K562 (cell line): ENCODE measurements around the gene DGKZ. TPM values are rescaled to one million over a fixed set of nuclear protein-coding genes. Genes with fewer than 3 reads are reported as not detected.

Experiments used
- CREB1 ChIP-seq, 2 experiments: sonication (generic) in 1 of 2; formaldehyde crosslinking in 1 of 2; IDR thresholded peaks; 2 replicates each; pipeline versions ENCODE4 v1.6.1 to v1.8.0; 2012 to 2022; ENCODE audit warnings: inconsistent platforms in 1 of 2, mild to moderate bottlenecking in 1 of 2, missing genetic modification reagents in 1 of 2, moderate library complexity in 1 of 2
- FOXA3 ChIP-seq, 2 experiments: fragments of 450-650 bp in 1 of 2; sonication (generic) in 1 of 2; formaldehyde crosslinking; IDR thresholded peaks in 1 of 2; conservative IDR thresholded peaks in 1 of 2; 2 replicates each; pipeline versions ENCODE4 v1.4.0 to v1.8.0; 2020 to 2022; ENCODE audit warnings: mild to moderate bottlenecking in 2 of 2, missing genetic modification reagents in 1 of 2
- HDAC1 ChIP-seq, 2 experiments: fragments of 450-650 bp; IDR thresholded peaks; 2 replicates each; pipeline ENCODE4 v1.6.1; 2016 to 2017; ENCODE audit warnings: inconsistent platforms in 1 of 2, mild to moderate bottlenecking in 1 of 2, moderate library complexity in 1 of 2
- HMG20B ChIP-seq: fragments of 250-450 bp; sonication (Bioruptor Pico); IDR thresholded peaks from 2 replicates; pipeline ENCODE4 v1.5.0; 2021; ENCODE audit warnings: mild to moderate bottlenecking
- NFRKB ChIP-seq: fragments of 450-650 bp; IDR thresholded peaks from 2 replicates; pipeline ENCODE4 v1.6.1; 2016; ENCODE audit warnings: low read depth
- PCBP2 ChIP-seq: fragments of 200-400 bp; formaldehyde crosslinking; IDR thresholded peaks from 2 replicates; pipeline ENCODE4 v1.6.1; 2018; ENCODE audit warnings: low read length, low read depth, mild to moderate bottlenecking, moderate library complexity; ENCODE audit not compliant: poor library complexity, severe bottlenecking
- SMAD2 ChIP-seq: fragments of 150-350 bp; IDR thresholded peaks from 2 replicates; pipeline ENCODE4 v1.6.1; 2014; ENCODE audit warnings: low read depth, mild to moderate bottlenecking, low read length
- TBL1XR1 ChIP-seq, 2 experiments: IDR thresholded peaks; 2 replicates each; pipeline ENCODE4 v1.6.1; 2012; ENCODE audit warnings: improper control_type of control experiment in 2 of 2, low read length in 2 of 2, mild to moderate bottlenecking in 1 of 2
- TOE1 ChIP-seq, 2 experiments: fragments of 450-650 bp in 1 of 2; sonication (generic) in 1 of 2; formaldehyde crosslinking in 1 of 2; IDR thresholded peaks; 2 replicates each; pipeline versions ENCODE4 v1.7.1 to v1.8.0; 2016 to 2022; ENCODE audit warnings: borderline replicate concordance in 2 of 2, mild to moderate bottlenecking in 2 of 2, antibody characterized with exemption in 1 of 2, inconsistent platforms in 1 of 2, low read depth in 1 of 2, missing genetic modification reagents in 1 of 2, moderate library complexity in 1 of 2
- polyA plus RNA-seq, 8 experiments: library from polyadenylated mRNA; depleted of rRNA in 4 of 8; stranded (reverse) in 5 of 8; unstranded in 3 of 8; fragments of >200 nt; fragmentation: Nextera tagmentation in 2 of 8; fragmentation: Illumina TruSeq in 1 of 8; extraction: Ambion mirVana in 2 of 8; extraction: Trizol in 1 of 8; gene quantifications; 2 replicates each; pipeline versions ENCODE4 v1.2.1 to v1.2.3, GENCODE V29; 2011 to 2014; ENCODE audit warnings: inconsistent platforms in 1 of 8, missing spikeins in 1 of 8
- total RNA-seq, 7 experiments: library from RNA; depleted of rRNA in 6 of 7; stranded (reverse); fragments of >200 nt in 6 of 7; fragmentation: Illumina TruSeq in 2 of 7; extraction: Trizol in 2 of 7; gene quantifications; 2 replicates each; pipeline versions ENCODE4 v1.2.1 to v1.2.3, GENCODE V29; 2011 to 2021; ENCODE audit warnings: low replicate concordance in 1 of 7
- TF ChIP-seq, protein P1 (sequence below): sonication (generic); formaldehyde crosslinking; IDR thresholded peaks from 2 replicates; pipeline ENCODE4 v1.8.0; 2023; ENCODE audit warnings: missing genetic modification reagents, mild to moderate bottlenecking, borderline replicate concordance
- TF ChIP-seq, protein P2 (sequence below): fragments of 450-650 bp; conservative IDR thresholded peaks from 2 replicates; pipeline ENCODE4 v1.6.1; 2016; ENCODE audit warnings: missing genetic modification characterization, low read depth, mild to moderate bottlenecking, missing compliant biosample characterization, moderate library complexity
- TF ChIP-seq, protein P3 (sequence below): fragments of 200-800 bp; sonication (Bioruptor generic); IDR thresholded peaks from 2 replicates; pipeline ENCODE4 v1.6.1; 2016; ENCODE audit warnings: missing genetic modification characterization, missing compliant biosample characterization

DGKZ gene
- total and polyA plus RNA-seq, 9 of the 15 experiments (the other 6 are each of a cell fraction or from before 2014, with no cell fraction given) = 0.51 to 100 (median 44.2) TPM

DNA sequence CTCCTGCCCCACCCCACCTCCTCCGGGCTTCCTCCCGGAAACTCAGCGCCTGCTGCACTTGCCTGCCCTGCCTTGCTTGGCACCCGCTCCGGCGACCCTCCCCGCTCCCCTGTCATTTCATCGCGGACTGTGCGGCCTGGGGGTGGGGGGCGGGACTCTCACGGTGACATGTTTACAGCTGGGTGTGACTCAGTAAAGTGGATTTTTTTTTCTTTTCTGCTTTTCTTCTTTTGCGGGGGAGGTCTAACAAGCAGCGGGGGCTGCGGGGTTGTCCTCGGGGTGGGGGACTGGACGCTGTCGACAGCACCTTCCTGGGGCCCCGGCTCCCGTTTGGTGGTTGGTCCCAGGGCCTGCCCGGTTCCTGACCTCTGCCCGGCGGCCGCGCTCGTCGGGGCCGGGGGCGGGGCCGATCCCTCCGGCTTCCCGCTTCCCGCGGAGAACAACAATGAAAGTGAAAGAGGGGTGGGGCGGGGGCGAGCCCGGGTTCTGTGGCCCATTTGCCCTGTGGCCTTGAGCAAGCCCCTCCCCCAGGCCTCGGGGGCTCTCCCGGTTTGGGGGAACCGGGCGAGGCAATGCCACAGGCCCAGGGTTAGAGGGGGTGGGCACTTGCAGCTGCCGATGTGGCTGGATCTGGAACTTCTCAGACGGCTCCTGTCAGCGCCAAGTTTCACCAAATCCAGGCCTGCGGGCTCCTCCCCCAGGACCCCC is 33.2 kb downstream of the DGKZ start (continued):
- TF ChIP-seq, protein P1, sequence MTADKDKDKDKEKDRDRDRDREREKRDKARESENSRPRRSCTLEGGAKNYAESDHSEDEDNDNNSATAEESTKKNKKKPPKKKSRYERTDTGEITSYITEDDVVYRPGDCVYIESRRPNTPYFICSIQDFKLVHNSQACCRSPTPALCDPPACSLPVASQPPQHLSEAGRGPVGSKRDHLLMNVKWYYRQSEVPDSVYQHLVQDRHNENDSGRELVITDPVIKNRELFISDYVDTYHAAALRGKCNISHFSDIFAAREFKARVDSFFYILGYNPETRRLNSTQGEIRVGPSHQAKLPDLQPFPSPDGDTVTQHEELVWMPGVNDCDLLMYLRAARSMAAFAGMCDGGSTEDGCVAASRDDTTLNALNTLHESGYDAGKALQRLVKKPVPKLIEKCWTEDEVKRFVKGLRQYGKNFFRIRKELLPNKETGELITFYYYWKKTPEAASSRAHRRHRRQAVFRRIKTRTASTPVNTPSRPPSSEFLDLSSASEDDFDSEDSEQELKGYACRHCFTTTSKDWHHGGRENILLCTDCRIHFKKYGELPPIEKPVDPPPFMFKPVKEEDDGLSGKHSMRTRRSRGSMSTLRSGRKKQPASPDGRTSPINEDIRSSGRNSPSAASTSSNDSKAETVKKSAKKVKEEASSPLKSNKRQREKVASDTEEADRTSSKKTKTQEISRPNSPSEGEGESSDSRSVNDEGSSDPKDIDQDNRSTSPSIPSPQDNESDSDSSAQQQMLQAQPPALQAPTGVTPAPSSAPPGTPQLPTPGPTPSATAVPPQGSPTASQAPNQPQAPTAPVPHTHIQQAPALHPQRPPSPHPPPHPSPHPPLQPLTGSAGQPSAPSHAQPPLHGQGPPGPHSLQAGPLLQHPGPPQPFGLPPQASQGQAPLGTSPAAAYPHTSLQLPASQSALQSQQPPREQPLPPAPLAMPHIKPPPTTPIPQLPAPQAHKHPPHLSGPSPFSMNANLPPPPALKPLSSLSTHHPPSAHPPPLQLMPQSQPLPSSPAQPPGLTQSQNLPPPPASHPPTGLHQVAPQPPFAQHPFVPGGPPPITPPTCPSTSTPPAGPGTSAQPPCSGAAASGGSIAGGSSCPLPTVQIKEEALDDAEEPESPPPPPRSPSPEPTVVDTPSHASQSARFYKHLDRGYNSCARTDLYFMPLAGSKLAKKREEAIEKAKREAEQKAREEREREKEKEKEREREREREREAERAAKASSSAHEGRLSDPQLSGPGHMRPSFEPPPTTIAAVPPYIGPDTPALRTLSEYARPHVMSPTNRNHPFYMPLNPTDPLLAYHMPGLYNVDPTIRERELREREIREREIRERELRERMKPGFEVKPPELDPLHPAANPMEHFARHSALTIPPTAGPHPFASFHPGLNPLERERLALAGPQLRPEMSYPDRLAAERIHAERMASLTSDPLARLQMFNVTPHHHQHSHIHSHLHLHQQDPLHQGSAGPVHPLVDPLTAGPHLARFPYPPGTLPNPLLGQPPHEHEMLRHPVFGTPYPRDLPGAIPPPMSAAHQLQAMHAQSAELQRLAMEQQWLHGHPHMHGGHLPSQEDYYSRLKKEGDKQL (CRISPR knock-in tag) = no peak
- TF ChIP-seq SMAD2 = no peak
- peak in 1 of 2 experiments; percentile 13; a peak in 1 of 4 replicates for TF ChIP-seq TBL1XR1 (IDR thresholded peaks at IDR 0.05; ENCODE audit: low read length in 2 of 2)
- no peak for TF ChIP-seq FOXA3 (CRISPR knock-in tag; conservative IDR thresholded peaks at IDR 0.05 in 1 of 2, IDR thresholded peaks at IDR 0.05 in 1 of 2)
- peak; percentile 58; the same call in 1 of the 2 replicates for TF ChIP-seq CREB1 (IDR thresholded peaks at IDR 0.05)
- TF ChIP-seq CREB1 (CRISPR knock-in tag; IDR thresholded peaks at IDR 0.05) = no peak
- TF ChIP-seq HMG20B (CRISPR knock-in tag) = no peak
- TF ChIP-seq, protein P2, sequence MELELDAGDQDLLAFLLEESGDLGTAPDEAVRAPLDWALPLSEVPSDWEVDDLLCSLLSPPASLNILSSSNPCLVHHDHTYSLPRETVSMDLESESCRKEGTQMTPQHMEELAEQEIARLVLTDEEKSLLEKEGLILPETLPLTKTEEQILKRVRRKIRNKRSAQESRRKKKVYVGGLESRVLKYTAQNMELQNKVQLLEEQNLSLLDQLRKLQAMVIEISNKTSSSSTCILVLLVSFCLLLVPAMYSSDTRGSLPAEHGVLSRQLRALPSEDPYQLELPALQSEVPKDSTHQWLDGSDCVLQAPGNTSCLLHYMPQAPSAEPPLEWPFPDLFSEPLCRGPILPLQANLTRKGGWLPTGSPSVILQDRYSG (tag) = no peak
- TF ChIP-seq NFRKB = 0 out of 2 replicates have a peak, but pooled peaks have one; percentile 65
- no peak for TF ChIP-seq TOE1 (IDR thresholded peaks at IDR 0.05; ENCODE audit: borderline replicate concordance)
- TF ChIP-seq TOE1 (CRISPR knock-in tag; IDR thresholded peaks at IDR 0.05; ENCODE audit: borderline replicate concordance, low read depth) = no peak
- TF ChIP-seq, protein P3, sequence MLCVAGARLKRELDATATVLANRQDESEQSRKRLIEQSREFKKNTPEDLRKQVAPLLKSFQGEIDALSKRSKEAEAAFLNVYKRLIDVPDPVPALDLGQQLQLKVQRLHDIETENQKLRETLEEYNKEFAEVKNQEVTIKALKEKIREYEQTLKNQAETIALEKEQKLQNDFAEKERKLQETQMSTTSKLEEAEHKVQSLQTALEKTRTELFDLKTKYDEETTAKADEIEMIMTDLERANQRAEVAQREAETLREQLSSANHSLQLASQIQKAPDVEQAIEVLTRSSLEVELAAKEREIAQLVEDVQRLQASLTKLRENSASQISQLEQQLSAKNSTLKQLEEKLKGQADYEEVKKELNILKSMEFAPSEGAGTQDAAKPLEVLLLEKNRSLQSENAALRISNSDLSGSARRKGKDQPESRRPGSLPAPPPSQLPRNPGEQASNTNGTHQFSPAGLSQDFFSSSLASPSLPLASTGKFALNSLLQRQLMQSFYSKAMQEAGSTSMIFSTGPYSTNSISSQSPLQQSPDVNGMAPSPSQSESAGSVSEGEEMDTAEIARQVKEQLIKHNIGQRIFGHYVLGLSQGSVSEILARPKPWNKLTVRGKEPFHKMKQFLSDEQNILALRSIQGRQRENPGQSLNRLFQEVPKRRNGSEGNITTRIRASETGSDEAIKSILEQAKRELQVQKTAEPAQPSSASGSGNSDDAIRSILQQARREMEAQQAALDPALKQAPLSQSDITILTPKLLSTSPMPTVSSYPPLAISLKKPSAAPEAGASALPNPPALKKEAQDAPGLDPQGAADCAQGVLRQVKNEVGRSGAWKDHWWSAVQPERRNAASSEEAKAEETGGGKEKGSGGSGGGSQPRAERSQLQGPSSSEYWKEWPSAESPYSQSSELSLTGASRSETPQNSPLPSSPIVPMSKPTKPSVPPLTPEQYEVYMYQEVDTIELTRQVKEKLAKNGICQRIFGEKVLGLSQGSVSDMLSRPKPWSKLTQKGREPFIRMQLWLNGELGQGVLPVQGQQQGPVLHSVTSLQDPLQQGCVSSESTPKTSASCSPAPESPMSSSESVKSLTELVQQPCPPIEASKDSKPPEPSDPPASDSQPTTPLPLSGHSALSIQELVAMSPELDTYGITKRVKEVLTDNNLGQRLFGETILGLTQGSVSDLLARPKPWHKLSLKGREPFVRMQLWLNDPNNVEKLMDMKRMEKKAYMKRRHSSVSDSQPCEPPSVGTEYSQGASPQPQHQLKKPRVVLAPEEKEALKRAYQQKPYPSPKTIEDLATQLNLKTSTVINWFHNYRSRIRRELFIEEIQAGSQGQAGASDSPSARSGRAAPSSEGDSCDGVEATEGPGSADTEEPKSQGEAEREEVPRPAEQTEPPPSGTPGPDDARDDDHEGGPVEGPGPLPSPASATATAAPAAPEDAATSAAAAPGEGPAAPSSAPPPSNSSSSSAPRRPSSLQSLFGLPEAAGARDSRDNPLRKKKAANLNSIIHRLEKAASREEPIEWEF (CRISPR knock-in tag) = no peak
- TF ChIP-seq HDAC1 (IDR thresholded peaks at IDR 0.05) = peak in 1 of 2 experiments; percentile 59; a peak in 2 of 4 replicates
- no peak for TF ChIP-seq PCBP2
